ENCODE measurements around the gene PRR5L.

The PRR5L gene

GRCh38 chr11:36360826-36361415 is 64.8 kb downstream of the PRR5L start:
- DNase-seq = no peak

- no peak for DNase-seq
These were observed 65.4 kb downstream of the PRR5L start for GRCh38 chr11:36361472-36361871.

GRCh38 chr11:36361901-36362391 is 65.9 kb downstream of the PRR5L start:
- no peak for DNase-seq

DNA sequence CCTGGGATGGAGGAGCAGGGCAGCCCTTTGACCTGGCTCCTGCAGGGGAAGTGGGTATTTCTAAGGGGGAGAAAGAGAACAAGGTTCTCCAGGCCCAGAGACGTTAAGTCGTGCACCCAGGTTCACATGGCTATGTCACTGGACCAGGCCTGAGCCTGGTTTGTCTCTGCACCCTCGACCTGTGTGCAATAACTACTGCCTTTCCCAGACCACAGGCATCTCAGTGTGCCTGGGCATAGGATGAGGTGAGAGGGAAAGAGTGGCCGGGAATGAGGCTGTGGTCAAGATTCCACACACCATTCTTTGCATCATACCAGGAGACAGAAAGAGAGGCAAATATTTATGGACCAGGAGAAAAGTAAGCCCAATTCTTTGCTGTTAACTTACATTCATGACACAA is 66.8 kb downstream of the PRR5L start:
- DNase-seq = no peak

- DNase-seq = no peak
These were observed 67.5 kb downstream of the PRR5L start for GRCh38 chr11:36363361-36364268.

- no peak for DNase-seq
These were observed 68.7 kb downstream of the PRR5L start for GRCh38 chr11:36364551-36365325.

GRCh38 chr11:36365907-36366306 is 69.8 kb downstream of the PRR5L start:
- DNase-seq = no peak

GRCh38 chr11:36367806-36368680 is 72.0 kb downstream of the PRR5L start:
- no peak for DNase-seq

GRCh38 chr11:36371181-36371580 is 75.1 kb downstream of the PRR5L start:
- DNase-seq = no peak

GRCh38 chr11:36371590-36371989 is 75.5 kb downstream of the PRR5L start:
- no peak for DNase-seq

GRCh38 chr11:36372101-36372771 is 76.1 kb downstream of the PRR5L start:
- no peak for DNase-seq

GRCh38 chr11:36373016-36374010 is 77.2 kb downstream of the PRR5L start:
- no peak for DNase-seq

GRCh38 chr11:36374726-36375125 is 78.6 kb downstream of the PRR5L start:
- no peak for DNase-seq

DNA sequence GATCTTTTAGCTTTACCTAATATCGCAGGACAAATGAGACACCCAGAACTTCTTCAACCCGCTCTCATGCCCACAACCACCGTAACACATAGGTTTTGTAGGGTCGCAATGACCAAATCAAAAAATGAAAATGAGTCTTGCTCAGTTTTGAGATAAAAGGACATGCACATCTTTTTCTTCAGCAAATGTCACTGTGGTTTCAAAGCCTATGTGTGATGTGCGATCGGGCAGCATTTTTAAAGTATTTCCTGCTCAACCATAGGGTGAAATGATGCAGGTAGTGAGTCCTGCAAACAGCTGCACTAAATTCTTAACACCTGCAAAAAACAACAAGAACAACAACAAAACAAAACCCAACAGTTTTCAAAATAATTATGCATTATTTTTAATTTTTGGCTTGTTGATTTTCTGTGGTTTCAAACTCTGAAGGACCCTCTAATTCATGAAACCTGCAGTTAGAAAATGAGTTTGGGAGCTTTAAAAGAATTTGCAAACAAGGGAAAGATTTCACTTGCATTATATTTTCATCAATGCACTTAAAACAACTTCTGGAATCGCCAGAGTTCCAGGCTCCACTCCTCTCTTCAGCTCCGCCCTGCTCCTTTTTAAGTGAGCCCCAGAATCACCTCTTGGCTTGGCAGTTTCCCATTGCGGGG is 79.4 kb downstream of the PRR5L start:
- no peak for DNase-seq

- no peak for DNase-seq
These were observed 80.2 kb downstream of the PRR5L start for GRCh38 chr11:36376009-36376887.

GRCh38 chr11:36376888-36377758 is 81.0 kb downstream of the PRR5L start:
- DNase-seq = no peak

DNA sequence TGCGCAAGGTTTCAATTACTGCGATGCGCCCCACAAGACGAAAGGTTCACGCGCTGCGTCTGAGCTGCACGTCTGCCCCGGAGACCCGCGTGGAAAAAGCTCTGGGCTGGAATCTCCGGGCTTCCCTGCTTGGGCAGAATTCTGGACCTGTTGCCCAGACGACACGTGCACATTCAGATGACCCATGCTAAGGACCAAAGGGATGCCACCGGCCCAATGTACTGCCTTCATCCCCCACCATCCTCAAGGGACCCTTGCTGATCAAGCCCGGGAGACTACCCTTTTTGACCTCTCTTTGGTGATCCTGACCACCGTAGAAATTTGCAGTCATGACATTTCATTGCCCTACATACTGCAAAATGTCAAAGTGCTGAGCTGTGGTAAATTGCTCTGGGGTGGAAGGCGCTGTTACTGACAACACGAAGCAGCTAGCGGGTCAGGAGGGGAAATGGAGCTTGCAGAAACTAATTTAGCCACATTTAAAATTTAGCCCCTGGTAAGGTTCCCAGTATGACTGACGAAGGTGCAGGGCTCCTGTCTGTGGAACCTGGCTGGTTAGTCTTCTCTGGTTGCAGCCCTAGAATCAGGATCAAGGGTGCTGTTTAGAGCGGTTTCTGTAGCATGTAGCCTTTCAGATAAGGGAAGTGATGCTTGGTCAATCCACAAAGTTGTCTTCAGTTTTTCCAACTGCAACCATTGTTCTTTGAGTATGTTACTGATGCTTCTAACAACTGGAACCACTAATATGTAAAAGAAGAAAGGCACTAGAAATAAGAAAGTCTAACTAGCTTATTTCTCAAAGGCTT is 81.9 kb downstream of the PRR5L start:
- no peak for DNase-seq

Data from effector CD8-positive, alpha-beta T cell (primary cell).